H9 (cell line): ENCODE results near the gene IL15. TPM values are rescaled to one million over a fixed set of nuclear protein-coding genes. Genes with fewer than 3 reads are reported as not detected.

ENCODE experiments used
- DNase-seq: peaks from one replicate; pipeline ENCODE4 v3.0.0-alpha.2; 2017
- H2AFZ ChIP-seq: one replicate; pipeline ENCODE4 v1.6.1; 2013; ENCODE audit warnings: mild to moderate bottlenecking, low read length, control low read depth, moderate library complexity
- H2AK5ac ChIP-seq: 2 replicates; pipeline ENCODE4 v1.6.1; 2013; ENCODE audit warnings: low read length, control low read depth, mixed read lengths; ENCODE audit not compliant: insufficient read length
- H2BK120ac ChIP-seq: one replicate; pipeline ENCODE4 v1.6.1; 2013; ENCODE audit warnings: low read depth, mild to moderate bottlenecking, low read length, control low read depth, inconsistent platforms; ENCODE audit not compliant: poor library complexity, severe bottlenecking
- H2BK12ac ChIP-seq: 2 replicates; pipeline ENCODE4 v1.6.1; 2013; ENCODE audit warnings: low read length, control low read depth, mixed read lengths, low read depth; ENCODE audit not compliant: insufficient read length
- H2BK15ac ChIP-seq: 2 replicates; pipeline ENCODE4 v1.6.1; 2013; ENCODE audit warnings: low read depth, low read length, control low read depth
- H2BK20ac ChIP-seq: one replicate; pipeline ENCODE4 v1.6.1; 2013; ENCODE audit warnings: low read depth, mild to moderate bottlenecking, low read length, control low read depth, inconsistent platforms; ENCODE audit not compliant: poor library complexity, severe bottlenecking
- H2BK5ac ChIP-seq: 2 replicates; pipeline ENCODE4 v1.6.1; 2013; ENCODE audit warnings: low read length, control low read depth, mixed read lengths; ENCODE audit not compliant: insufficient read length
- H3K14ac ChIP-seq: 2 replicates; pipeline ENCODE4 v1.6.1; 2013; ENCODE audit warnings: low read length, control low read depth; ENCODE audit not compliant: insufficient read depth
- H3K18ac ChIP-seq: 2 replicates; pipeline ENCODE4 v1.6.1; 2013; ENCODE audit warnings: low read depth, mild to moderate bottlenecking, mixed read lengths, low read length, control low read depth; ENCODE audit not compliant: insufficient read length
- H3K23ac ChIP-seq: 2 replicates; pipeline ENCODE4 v1.6.1; 2013; ENCODE audit warnings: low read length, control low read depth, mixed read lengths, low read depth; ENCODE audit not compliant: insufficient read length
- H3K23me2 ChIP-seq: 2 replicates; pipeline ENCODE4 v1.6.1; 2013; ENCODE audit warnings: low read depth, mild to moderate bottlenecking, mixed read lengths, low read length, control low read depth; ENCODE audit not compliant: insufficient read length, poor library complexity, severe bottlenecking
- H3K27ac ChIP-seq: 2 replicates; pipeline ENCODE4 v1.5.1; 2013; ENCODE audit warnings: low read length, control low read depth, mixed read lengths, low read depth; ENCODE audit not compliant: insufficient read length
- H3K27me3 ChIP-seq: 2 replicates; pipeline ENCODE4 v1.6.1; 2013; ENCODE audit warnings: low read length, control low read depth, inconsistent platforms; ENCODE audit not compliant: insufficient read depth
- H3K4ac ChIP-seq: 2 replicates; pipeline ENCODE4 v1.6.1; 2013; ENCODE audit warnings: low read depth, mild to moderate bottlenecking, control low read depth, inconsistent platforms, low read length, moderate library complexity
- H3K4me1 ChIP-seq: 2 replicates; pipeline ENCODE4 v1.6.1; 2013; ENCODE audit warnings: low read length, control low read depth, inconsistent platforms; ENCODE audit not compliant: insufficient read depth
- H3K4me2 ChIP-seq: 2 replicates; pipeline ENCODE4 v1.6.1; 2013; ENCODE audit warnings: low read length, control low read depth, mixed read lengths; ENCODE audit not compliant: insufficient read length, insufficient read depth
- H3K56ac ChIP-seq: 2 replicates; pipeline ENCODE4 v1.6.1; 2013; ENCODE audit warnings: low read depth, mild to moderate bottlenecking, mixed read lengths, low read length, control low read depth; ENCODE audit not compliant: insufficient read length
- H3K79me1 ChIP-seq: 2 replicates; pipeline ENCODE4 v1.6.1; 2013; ENCODE audit warnings: low read depth, mild to moderate bottlenecking, moderate library complexity, low read length, control low read depth, inconsistent platforms; ENCODE audit not compliant: insufficient read depth, poor library complexity, severe bottlenecking
- H3K79me2 ChIP-seq: 2 replicates; pipeline ENCODE4 v1.6.1; 2013; ENCODE audit warnings: low read length, control low read depth, inconsistent platforms; ENCODE audit not compliant: insufficient read depth
- H3K9ac ChIP-seq: 2 replicates; pipeline ENCODE4 v1.6.1; 2013; ENCODE audit warnings: low read length, control low read depth, mixed read lengths; ENCODE audit not compliant: insufficient read length; ENCODE audit errors: extremely low read depth
- H3K9me3 ChIP-seq: one replicate; pipeline ENCODE4 v1.6.1; 2013; ENCODE audit warnings: low read depth, low read length, inconsistent platforms; ENCODE audit not compliant: control insufficient read depth
- H3T11ph ChIP-seq: one replicate; pipeline ENCODE4 v1.6.1; 2013; ENCODE audit warnings: mild to moderate bottlenecking, low read length, control low read depth, inconsistent platforms
- H4K20me1 ChIP-seq: one replicate; pipeline ENCODE4 v1.6.1; 2013; ENCODE audit not compliant: control insufficient read depth, insufficient read length, insufficient read depth
- H4K5ac ChIP-seq: 2 replicates; pipeline ENCODE4 v1.6.1; 2013; ENCODE audit warnings: low read depth, mild to moderate bottlenecking, mixed read lengths, low read length, control low read depth; ENCODE audit not compliant: insufficient read length
- H4K8ac ChIP-seq: replicated peaks from 2 replicates; pipeline ENCODE4 v1.6.1; 2013; ENCODE audit warnings: low read length, control low read depth, mixed read lengths, low read depth; ENCODE audit not compliant: insufficient read length
- H4K91ac ChIP-seq: 2 replicates; pipeline ENCODE4 v1.6.1; 2013; ENCODE audit warnings: low read depth, mild to moderate bottlenecking, moderate library complexity, mixed read lengths, low read length, control low read depth; ENCODE audit not compliant: insufficient read length
- H3K27ac Mint-ChIP-seq, 3 experiments: 2 replicates in 2 of 3; 3 replicates in 1 of 3; pipeline ENCODE4 v1.8.0; 2020 to 2021; ENCODE audit warnings: mixed read lengths in 3 of 3, mild to moderate bottlenecking in 1 of 3, moderate library complexity in 1 of 3
- H3K27me3 Mint-ChIP-seq: 2 replicates; pipeline ENCODE4 v1.8.0; 2021; ENCODE audit warnings: low read depth, mild to moderate bottlenecking, moderate library complexity, mixed read lengths
- H3K36me3 Mint-ChIP-seq, 3 experiments: 2 replicates in 2 of 3; 3 replicates in 1 of 3; pipeline ENCODE4 v1.8.0; 2020 to 2021; ENCODE audit warnings: low read depth in 3 of 3, mixed read lengths in 3 of 3; ENCODE audit not compliant: insufficient read depth in 1 of 3
- H3K4me1 Mint-ChIP-seq, 2 experiments: 2 replicates each; pipeline ENCODE4 v1.8.0; 2020; ENCODE audit warnings: mixed read lengths in 2 of 2
- H3K4me3 Mint-ChIP-seq, 2 experiments: 2 replicates in 1 of 2; 3 replicates in 1 of 2; pipeline ENCODE4 v1.8.0; 2020 to 2021; ENCODE audit warnings: mild to moderate bottlenecking in 2 of 2, mixed read lengths in 2 of 2, moderate library complexity in 1 of 2
- H3K9me3 Mint-ChIP-seq, 2 experiments: 2 replicates in 1 of 2; 3 replicates in 1 of 2; pipeline ENCODE4 v1.8.0; 2020; ENCODE audit warnings: mild to moderate bottlenecking in 2 of 2, mixed read lengths in 2 of 2, moderate library complexity in 1 of 2
- CTCF ChIP-seq: fragments of 200-600 bp; sonication (generic); conservative IDR thresholded peaks from 3 replicates; pipeline ENCODE4 v1.8.0; 2021; ENCODE audit warnings: antibody characterized with exemption, mild to moderate bottlenecking
- WGBS: extraction: QIAGEN DNeasy Blood & Tissue Kit; methylation state at CpG from one replicate; pipeline ENCODE4 v1.1.7; 2013; ENCODE audit warnings: missing lambda C conversion rate, low lambda C conversion rate, mixed read lengths; ENCODE audit not compliant: insufficient read length; ENCODE audit errors: extremely low coverage; 5-methylcytosine and 5-hydroxymethylcytosine counted together
- total RNA-seq: library from RNA; stranded (reverse); gene quantifications from 2 replicates; pipeline ENCODE4 v1.2.1, GENCODE V29; 2021

IL15 gene
- total RNA-seq, 1 experiment from 2014 or later = 0.61 TPM

GRCh38 chr4:141658309-141658708 is 21.9 kb downstream of the IL15 start:
- Histone ChIP-seq H4K8ac (no peak overlapping the region), H3K4me1 (no peaks in the 10 kb centered on the region), H3K9ac (no peak overlapping the region), H3K23me2 (no peaks in the 10 kb centered on the region), H3K4me2 (no peak overlapping the region), H3T11ph (no peak overlapping the region), H3K79me1 (no peaks in the 10 kb centered on the region), H3K79me2 (no peaks in the 10 kb centered on the region), H3K56ac (no peak overlapping the region), H3K27me3 (no peaks in the 10 kb centered on the region), H2BK20ac (no peak overlapping the region), H2BK120ac (no peak overlapping the region), H4K91ac (no peak overlapping the region), H4K5ac (no peak overlapping the region), H3K14ac (no peak overlapping the region), H2BK15ac (no peak overlapping the region), H3K27ac (no peak overlapping the region), H3K18ac (no peak overlapping the region), H2AFZ (no peak overlapping the region), H2AK5ac (no peak overlapping the region), H2BK12ac (no peak overlapping the region), H3K9me3 (no peaks in the 10 kb centered on the region), H4K20me1 (no peaks in the 10 kb centered on the region), H2BK5ac (no peak overlapping the region), H3K23ac (no peak overlapping the region), H3K4ac (no peak overlapping the region)
- Mint-ChIP-seq H3K27me3 (no peaks in the 10 kb centered on the region), H3K36me3 (no peaks in the 10 kb centered on the region), H3K27ac (no peak overlapping the region), H3K4me1 (no peaks in the 10 kb centered on the region), H3K9me3 (no peaks in the 10 kb centered on the region), H3K4me3 (no peak overlapping the region)
- WGBS = no CpG with 5 or more reads among the region's 2 CpGs
- no peak for DNase-seq
- no peak for TF ChIP-seq CTCF
